Fibroblast of skin of right quadriceps (primary cell): ENCODE data around the gene RSPH1.
"Not testable (repeated sequence)": the region's sequence is repeated elsewhere in the genome, so short reads cannot be mapped to it uniquely, and the experiment has no call there.

Experiments
- DNase-seq: peaks from one replicate; pipeline ENCODE4 v3.0.0-alpha.2; 2013

RSPH1 gene

DNA sequence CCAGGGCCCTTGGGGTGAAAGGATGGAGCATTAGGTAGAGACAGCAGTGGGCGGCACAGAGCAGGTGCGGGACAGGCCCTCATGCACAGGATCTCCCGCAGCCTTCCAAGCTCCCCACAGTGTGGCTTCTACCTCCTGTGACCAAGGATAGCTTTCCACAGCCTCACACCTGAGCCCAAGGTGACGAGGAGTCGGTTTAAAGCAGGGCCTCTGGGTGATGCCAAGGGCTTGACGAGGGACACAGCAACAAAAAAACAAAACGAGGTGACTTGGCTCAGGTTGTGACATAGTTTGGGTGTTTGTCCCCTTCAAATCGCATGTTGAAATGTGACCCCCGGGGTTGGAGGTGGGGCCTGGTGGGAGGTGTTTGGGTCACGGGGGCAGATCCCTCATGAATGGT is 15.3 kb downstream of the RSPH1 start:
- DNase-seq, result no peak

DNA sequence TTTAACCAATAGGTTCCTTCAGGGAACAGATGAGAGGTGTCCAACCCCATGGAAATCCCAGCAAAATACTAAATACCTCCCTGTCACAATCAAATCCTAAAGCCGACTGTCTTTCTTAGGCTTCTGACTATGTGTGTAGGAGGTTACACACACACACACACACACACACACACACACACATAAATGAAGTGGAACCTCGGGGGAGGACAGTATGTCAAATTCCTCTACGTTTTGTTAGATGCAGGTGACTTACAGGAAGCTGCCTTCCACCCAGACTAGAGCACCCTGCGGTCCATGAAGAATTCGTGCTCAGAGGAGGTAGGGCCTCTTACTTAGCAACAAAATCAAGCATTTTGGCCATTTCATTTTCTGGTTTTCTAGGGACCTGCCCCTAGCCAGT is 16.4 kb downstream of the RSPH1 start:
- no peak for DNase-seq

- no peak for DNase-seq
Measured at GRCh38 chr21:42478504-42478903, 17.5 kb downstream of the RSPH1 start.

GRCh38 chr21:42476388-42477331 is 19.4 kb downstream of the RSPH1 start:
- DNase-seq, result no peak

DNA sequence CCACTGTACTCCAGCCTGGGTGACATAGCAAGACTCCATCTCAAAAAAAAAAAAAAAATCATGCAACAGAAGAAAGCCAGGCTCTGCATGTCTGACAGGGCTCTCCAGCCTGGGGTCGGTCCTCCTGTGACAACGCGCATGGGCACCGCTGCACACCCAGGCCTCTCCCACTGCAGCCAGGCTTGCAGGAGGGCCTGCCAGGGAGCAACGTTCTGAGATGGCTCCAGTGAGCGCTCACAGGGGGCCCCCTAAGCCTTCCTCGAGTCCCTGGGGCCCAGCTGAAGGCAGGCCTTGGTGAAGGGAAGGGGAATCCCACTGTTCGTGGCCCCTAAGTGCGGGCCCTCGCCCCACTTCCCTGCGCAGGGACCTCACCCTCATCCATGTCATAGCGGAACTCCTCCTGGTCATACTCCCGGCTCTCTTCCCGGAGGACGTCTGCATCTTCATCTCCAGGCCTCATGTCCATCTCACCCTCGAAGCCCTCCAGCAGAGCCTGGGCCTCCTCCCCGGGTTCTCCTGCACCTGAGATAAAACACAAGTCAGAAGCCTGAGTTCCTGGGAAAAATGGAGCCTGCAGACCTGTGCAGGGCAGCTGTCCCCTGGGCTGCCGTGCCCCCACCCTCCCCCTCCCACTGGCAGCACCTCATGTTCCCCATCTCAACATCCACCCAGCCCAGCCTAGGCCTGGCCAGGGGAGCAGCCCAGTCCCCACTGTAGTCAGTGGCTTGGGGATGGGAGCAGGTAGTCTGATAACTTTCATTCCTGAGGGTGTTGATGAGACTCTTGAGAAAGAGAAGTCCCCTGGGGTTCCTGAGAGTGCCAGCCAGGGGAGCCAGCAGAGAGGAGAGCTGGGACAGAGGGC is 20.3 kb downstream of the RSPH1 start:
- no peak for DNase-seq

- DNase-seq, result no peak
Measured at GRCh38 chr21:42475036-42475435, 21.0 kb downstream of the RSPH1 start.

GRCh38 chr21:42474043-42474831 is 21.8 kb downstream of the RSPH1 start:
- DNase-seq, result peak; percentile 19

- no peak for DNase-seq
Measured at GRCh38 chr21:42473498-42474042, 22.5 kb downstream of the RSPH1 start.

GRCh38 chr21:42472521-42472920 is 23.5 kb downstream of the RSPH1 start:
- no peak for DNase-seq

DNA sequence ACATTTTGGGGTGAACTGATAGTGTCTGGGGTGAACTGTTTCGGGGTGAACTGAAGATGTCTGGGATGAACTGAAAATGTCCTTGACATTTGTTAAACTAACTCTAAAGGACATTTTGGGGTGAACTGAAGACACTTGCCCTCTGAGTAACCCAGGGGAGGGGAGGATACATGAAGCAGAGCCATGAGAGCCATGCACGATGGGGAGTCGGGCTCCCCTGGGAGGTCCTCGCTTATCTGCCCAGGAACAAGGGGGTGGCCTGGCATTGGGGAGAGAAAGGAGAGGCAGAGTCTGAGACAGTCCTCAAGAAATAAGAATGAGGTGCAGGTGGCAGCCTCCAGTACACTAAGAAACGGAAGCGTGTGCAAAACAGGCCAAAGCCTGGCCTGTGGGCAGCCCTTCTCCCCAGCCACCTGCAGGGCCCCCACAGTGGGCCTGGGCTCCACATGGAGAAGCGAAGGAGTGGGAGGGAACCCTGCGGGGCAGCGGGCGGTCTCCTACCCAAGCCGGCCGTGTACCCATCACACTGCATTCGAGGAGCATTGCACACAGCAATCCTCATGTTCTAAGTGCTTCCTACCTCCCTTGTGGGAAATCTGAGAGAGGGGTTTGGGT is 24.2 kb downstream of the RSPH1 start:
- no peak for DNase-seq

DNA sequence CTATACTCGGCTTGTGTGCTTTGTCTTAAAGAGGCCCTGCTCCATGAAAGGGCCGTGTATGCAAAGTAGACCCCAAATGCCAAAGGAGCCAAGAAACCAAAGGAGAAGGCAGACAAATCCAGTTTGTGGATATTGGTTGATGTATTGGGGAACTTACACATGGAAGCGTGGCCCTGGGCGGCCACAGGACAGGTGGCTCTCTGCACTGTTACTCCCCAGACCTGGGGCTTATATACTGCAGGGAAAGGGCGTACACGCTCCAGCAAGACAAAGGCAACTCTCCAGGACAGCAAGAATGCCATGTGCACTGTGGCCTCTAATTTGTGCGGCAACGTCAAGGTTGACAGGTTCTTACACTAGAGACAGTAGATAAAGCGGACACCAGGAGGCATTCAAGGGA is 24.8 kb downstream of the RSPH1 start:
- no peak for DNase-seq

DNA sequence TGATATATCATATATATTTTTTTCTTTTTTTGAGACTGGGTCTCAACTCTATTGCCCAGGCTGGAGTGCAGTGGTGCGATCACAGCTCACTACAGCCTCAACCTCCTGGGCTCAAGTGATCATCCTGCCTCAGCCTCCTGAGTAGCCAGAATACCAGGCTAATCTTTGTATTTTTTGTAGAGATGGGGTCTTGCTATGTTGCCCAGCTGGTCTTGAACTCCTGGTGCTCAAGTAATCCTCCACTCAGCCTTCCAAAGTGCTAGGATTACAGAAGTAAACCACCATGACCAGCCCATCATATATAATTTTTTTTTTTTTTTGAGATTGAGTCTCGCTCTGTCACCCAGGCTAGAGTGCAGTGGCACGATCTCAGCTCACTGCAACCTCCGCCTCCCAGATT is 26.3 kb downstream of the RSPH1 start:
- DNase-seq, result not testable (repeated sequence)

GRCh38 chr21:42469272-42469671 is 26.8 kb downstream of the RSPH1 start:
- DNase-seq, result no peak

- DNase-seq, result no peak
Measured at GRCh38 chr21:42468491-42469131, 27.4 kb downstream of the RSPH1 start.

GRCh38 chr21:42467140-42467983 is 28.7 kb downstream of the RSPH1 start:
- no peak for DNase-seq

DNA sequence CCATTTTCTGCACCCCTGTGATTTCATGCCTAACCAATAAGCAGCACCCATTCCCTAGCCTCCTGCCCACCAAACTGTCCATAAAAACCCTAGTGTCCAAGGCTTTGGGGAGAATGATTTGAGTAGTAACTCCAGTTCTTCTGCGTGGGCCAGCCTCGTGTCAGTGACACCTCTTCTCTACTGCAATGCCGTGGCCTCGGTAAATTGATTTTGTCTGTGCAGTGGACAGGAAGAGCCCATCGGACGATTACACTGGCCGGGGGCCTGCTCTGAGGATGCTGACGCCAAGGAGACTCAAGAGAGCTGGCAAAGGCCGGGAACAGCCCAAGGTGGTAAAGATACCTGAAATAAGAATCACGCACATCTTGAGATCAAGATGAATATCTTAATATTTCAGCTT is 29.3 kb downstream of the RSPH1 start:
- no peak for DNase-seq

DNA sequence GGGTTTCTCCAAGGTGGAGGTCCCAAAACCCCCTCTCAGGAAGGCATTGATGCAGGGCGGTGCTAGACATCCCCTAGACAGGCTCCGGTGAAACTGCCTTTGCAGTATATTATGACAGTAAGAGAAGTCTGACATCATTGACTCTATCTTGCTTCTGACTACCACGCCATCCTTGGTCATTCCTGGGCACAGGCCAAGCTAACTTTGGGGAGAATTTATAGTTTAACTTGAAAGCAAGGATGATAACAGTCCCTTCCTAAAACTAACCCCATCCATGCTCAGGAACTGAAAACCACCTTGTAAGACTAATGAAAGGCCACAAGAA is 30.3 kb downstream of the RSPH1 start:
- no peak for DNase-seq

DNA sequence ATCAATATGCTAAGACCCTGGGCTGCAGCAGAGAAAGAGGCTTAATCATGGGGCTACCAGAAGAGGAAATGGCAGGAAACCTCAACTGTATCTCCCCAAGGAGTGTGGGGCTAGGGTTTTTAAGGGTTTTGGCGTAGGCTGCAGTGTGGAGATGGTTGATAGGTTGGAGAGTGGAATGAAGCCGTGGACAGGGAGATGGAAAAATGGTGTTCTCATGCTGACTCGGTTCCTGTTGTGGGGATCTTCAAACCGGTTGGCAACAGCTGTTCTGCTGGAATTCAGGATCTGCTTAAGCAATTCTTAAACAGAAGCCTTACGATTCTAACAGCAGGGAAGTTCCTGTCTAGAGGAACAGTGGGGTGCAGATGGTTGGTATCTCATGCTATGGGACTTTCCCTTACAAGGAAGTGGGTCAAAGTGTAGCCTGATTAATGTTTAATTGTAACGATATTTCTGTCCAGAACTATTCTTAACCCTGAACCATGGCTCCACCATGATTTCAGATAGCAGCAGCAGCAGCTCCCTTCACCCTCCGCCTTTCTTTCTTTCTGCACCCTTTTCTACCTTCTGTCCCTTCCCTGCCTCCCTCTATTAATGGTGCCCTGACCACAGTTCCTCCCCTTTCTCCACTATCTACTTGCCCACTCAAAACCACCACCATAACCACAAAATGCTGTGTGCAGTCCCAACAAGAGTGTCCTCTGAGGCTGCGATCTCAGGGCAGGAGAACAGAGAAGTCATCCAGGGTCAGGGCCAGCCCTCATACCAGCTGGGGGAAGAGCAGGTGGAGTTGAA is 30.8 kb downstream of the RSPH1 start:
- DNase-seq, result no peak

DNA sequence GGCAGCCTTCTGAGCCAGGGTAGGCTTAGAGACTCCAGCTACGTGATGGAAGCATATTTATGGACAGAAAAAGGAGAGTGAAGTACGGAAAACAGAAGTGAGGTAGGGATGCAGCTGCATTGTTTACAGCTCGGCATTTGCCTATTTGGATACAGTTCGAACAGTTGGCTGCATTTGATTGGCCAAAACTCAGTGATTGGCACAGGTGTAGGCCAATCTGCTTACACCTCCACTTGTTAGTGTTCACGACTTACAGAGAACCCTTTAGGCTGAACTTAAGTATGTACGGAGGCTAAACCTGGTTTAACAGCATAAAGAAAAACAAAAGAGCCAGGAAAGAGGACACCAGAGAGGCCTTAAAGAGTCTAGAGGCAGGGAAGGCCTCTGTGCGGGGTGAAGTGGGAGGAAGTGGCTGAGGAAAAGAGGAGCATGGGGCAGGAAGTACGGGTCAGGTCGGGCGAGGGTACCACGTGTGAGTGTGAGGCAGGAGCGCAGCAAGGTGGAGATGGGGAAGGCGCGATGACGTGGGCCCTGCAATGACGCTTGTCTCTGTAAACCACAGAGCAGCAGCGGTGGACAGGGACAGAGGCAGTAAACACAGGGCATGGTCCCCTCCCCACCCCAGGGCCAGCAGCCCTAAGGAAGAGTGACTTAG is 32.0 kb downstream of the RSPH1 start:
- peak; percentile 53 for DNase-seq
